C4-2B (cell line): ENCODE measurements around the gene RAB27A.

ENCODE experiments used
- H3K27ac ChIP-seq: fragments of 450-650 bp; 2 replicates; pipeline ENCODE4 v1.5.1; 2017
- ZFX ChIP-seq: fragments of 450-650 bp; IDR thresholded peaks from 2 replicates; pipeline ENCODE4 v1.6.1; 2017
- TF ChIP-seq, protein P1 (sequence below): fragments of 450-650 bp; conservative IDR thresholded peaks from 2 replicates; pipeline ENCODE4 v1.5.1; 2017; ENCODE audit warnings: mild to moderate bottlenecking

The RAB27A gene

DNA sequence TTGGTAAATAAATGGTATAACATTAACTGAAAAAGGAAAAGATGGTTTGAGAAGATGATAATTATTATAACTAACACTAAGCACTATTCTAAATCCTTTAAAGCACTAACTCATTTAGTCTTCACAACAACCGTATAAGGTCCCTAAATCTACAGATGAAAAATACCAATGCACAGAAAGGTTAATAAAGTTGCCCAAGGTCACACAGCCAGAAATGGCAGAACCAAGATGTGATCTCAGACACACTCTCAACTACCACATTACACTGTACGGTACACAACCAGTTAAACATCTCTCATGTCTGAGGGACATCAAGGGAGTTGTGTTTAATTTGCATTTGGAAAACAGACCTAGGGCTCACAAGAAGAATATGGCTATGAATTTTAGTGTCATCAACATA lies 23.1 kb downstream of the RAB27A start:
- H3K27ac ChIP-seq: no peak overlapping the region
- TF ChIP-seq, protein P1, sequence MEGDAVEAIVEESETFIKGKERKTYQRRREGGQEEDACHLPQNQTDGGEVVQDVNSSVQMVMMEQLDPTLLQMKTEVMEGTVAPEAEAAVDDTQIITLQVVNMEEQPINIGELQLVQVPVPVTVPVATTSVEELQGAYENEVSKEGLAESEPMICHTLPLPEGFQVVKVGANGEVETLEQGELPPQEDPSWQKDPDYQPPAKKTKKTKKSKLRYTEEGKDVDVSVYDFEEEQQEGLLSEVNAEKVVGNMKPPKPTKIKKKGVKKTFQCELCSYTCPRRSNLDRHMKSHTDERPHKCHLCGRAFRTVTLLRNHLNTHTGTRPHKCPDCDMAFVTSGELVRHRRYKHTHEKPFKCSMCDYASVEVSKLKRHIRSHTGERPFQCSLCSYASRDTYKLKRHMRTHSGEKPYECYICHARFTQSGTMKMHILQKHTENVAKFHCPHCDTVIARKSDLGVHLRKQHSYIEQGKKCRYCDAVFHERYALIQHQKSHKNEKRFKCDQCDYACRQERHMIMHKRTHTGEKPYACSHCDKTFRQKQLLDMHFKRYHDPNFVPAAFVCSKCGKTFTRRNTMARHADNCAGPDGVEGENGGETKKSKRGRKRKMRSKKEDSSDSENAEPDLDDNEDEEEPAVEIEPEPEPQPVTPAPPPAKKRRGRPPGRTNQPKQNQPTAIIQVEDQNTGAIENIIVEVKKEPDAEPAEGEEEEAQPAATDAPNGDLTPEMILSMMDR: no peak
- TF ChIP-seq ZFX: no peak

- TF ChIP-seq ZFX: no peak
- TF ChIP-seq, protein P1: no peak
- no peak overlapping the region for H3K27ac ChIP-seq
These were observed 29.0 kb downstream of the RAB27A start for GRCh38 chr15:55260562-55261131.

- H3K27ac ChIP-seq: peak overlapping the region; percentile 20
- TF ChIP-seq, protein P1: no peak
- no peak for TF ChIP-seq ZFX
These were observed 31.7 kb downstream of the RAB27A start for GRCh38 chr15:55257938-55258337.

DNA sequence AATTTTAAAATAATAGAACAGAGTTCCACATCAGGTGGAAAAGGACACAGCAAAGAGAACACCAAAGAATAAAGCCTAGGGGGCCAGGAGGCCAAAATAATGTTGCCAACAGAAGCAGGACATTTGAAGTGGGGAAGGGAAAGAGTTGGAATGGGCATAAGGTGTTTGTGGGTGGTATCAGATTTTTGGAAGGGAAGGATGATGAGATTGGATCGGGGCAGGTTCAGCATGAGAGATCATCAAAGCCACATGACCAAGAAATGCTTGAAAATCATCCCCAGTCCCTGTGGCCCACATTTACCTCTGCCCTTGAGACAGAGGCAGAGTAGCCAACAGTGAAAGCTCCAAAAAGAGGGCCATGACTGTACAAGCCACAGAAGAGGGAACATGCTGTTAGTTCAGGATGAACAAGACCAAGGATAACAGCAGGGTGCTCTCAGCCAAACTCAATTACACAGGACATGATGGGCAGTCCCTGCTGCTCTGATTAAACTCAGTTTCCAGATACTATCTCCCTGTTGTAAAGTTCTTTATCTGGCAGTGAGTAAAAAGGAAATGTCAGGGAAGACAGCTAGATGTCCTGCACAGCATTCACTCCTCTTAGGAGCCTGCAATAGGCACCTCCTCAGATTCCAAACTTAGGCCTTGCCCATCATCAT lies 32.5 kb downstream of the RAB27A start:
- TF ChIP-seq, protein P1: no peak
- no peak for TF ChIP-seq ZFX
- peak overlapping the region; percentile 20 for H3K27ac ChIP-seq

DNA sequence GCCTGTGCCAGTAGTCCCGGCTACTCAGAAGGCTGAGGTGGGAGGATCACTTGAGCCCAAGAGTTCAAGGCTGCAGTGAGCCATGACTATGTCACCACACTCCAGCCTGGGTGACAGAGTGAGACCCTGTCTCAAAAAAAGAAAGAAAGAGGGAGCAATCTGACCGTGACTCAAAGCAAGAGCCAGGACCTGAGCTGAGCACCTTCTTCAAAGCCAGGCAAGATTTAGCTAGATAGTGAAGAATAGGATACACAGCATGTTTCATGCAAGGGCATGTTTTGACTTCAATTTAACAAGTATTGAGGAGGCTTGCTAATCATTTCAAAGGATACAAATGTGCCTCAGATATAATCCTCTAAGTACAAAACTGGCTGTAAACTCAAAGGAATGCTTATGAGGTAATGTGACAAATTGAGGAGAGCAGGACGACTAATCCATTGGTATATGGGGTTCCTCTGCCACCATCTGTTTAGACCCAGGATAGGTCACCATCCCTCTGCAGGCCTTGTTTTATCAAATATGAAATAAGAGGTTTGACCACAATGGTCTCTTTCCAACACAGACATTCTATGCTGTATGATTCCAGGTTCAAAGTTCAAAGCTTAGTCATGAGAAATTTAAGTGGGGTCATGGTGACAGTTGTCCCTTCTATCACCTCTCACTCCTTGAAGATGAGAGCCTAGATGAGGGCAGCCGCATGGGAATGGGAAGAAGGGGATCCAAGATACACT lies 33.2 kb downstream of the RAB27A start:
- H3K27ac ChIP-seq: peak overlapping the region; percentile 49

DNA sequence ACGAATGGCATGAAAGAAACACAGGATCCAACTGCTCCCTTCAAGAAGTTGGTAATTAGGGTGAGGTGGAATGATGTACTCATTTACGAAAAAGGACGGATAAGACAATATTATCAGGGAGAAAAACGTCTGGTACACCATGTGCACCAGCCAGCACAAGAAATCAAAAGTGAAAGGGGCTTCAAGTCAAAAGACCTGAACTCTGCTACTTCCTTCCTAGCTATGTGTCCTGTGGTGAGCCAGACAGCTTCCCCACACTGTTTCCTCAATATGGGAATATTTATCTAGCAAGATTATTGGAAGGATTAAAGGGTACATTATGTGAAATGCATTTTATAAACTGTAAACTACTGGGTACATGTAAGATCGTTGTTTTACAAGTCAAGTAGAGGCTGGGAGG lies 33.9 kb downstream of the RAB27A start:
- no peak for TF ChIP-seq ZFX
- TF ChIP-seq, protein P1: no peak
- peak overlapping the region; percentile 49 for H3K27ac ChIP-seq

More for the DNA sequence above, 33.2 kb downstream of the RAB27A start:
- TF ChIP-seq, protein P1: no peak
- no peak for TF ChIP-seq ZFX
